K562 (cell line): Measurements from ENCODE around the gene TMEM217. TPM values are rescaled to one million over a fixed set of nuclear protein-coding genes. Genes with fewer than 3 reads are reported as not detected.
A peak's percentile ranks its signal among the peaks of the same experiment; 100 is the strongest.

Source experiments
- ATF3 ChIP-seq, 2 experiments: fragments of 450-650 bp in 1 of 2; sonication (generic) in 1 of 2; formaldehyde crosslinking in 1 of 2; IDR thresholded peaks in 1 of 2; conservative IDR thresholded peaks in 1 of 2; 2 replicates each; pipeline versions ENCODE4 v1.6.1 to v1.8.1; 2016 to 2023; ENCODE audit warnings: mild to moderate bottlenecking in 2 of 2, moderate library complexity in 2 of 2, inconsistent platforms in 1 of 2, missing genetic modification reagents in 1 of 2
- BCOR ChIP-seq: fragments of 450-650 bp; IDR thresholded peaks from 2 replicates; pipeline ENCODE4 v1.6.1; 2016
- E2F6 ChIP-seq, 2 experiments: IDR thresholded peaks; 2 replicates each; pipeline ENCODE4 v1.6.1; 2011; ENCODE audit warnings: borderline replicate concordance in 1 of 2, control low read depth in 1 of 2, low read depth in 1 of 2, low read length in 1 of 2, mild to moderate bottlenecking in 1 of 2, mixed read lengths in 1 of 2, moderate library complexity in 1 of 2; ENCODE audit not compliant: insufficient read depth in 1 of 2, insufficient read length in 1 of 2, poor library complexity in 1 of 2, severe bottlenecking in 1 of 2; ENCODE audit errors: extremely low read depth in 1 of 2
- ELK1 ChIP-seq: sonication (generic); formaldehyde crosslinking; IDR thresholded peaks from 2 replicates; pipeline ENCODE4 v1.8.1; 2022; ENCODE audit warnings: missing genetic modification reagents
- HOMEZ ChIP-seq: fragments of 250-450 bp; sonication (Bioruptor Pico); IDR thresholded peaks from 2 replicates; pipeline ENCODE4 v1.4.0; 2020; ENCODE audit warnings: mild to moderate bottlenecking, moderate library complexity
- HOXB6 ChIP-seq: fragments of 250-450 bp; sonication (Bioruptor Pico); IDR thresholded peaks from 2 replicates; pipeline ENCODE4 v1.5.1; 2022; ENCODE audit warnings: mild to moderate bottlenecking, borderline replicate concordance
- KAT2B ChIP-seq: IDR thresholded peaks from one replicate; pipeline ENCODE4 v1.6.1; 2012; ENCODE audit warnings: low read depth, mild to moderate bottlenecking, control low read depth, inconsistent platforms, low read length, moderate library complexity
- MBD2 ChIP-seq: sonication (generic); IDR thresholded peaks from 2 replicates; pipeline ENCODE4 v1.6.1; 2016; ENCODE audit warnings: low read depth, borderline replicate concordance
- MCM2 ChIP-seq: fragments of 450-650 bp; IDR thresholded peaks from 2 replicates; pipeline ENCODE4 v1.6.1; 2017; ENCODE audit warnings: low read depth, mild to moderate bottlenecking
- NR1H2 ChIP-seq: sonication (generic); formaldehyde crosslinking; IDR thresholded peaks from 2 replicates; pipeline ENCODE4 v1.4.0; 2020; ENCODE audit warnings: mild to moderate bottlenecking, missing genetic modification reagents
- PTRF ChIP-seq: fragments of 450-650 bp; IDR thresholded peaks from 2 replicates; pipeline ENCODE4 v1.6.1; 2016; ENCODE audit warnings: mild to moderate bottlenecking, missing genetic modification characterization, missing compliant biosample characterization
- REST ChIP-seq, 2 experiments: fragments of 450-650 bp; formaldehyde crosslinking in 1 of 2; IDR thresholded peaks; 2 replicates each; pipeline versions ENCODE4 v1.4.0 to v1.6.1; 2014 to 2020; ENCODE audit warnings: mild to moderate bottlenecking in 2 of 2, borderline replicate concordance in 1 of 2, low read depth in 1 of 2
- polyA plus RNA-seq, 8 experiments: library from polyadenylated mRNA; depleted of rRNA in 4 of 8; stranded (reverse) in 5 of 8; unstranded in 3 of 8; fragments of >200 nt; fragmentation: Nextera tagmentation in 2 of 8; fragmentation: Illumina TruSeq in 1 of 8; extraction: Ambion mirVana in 2 of 8; extraction: Trizol in 1 of 8; gene quantifications; 2 replicates each; pipeline versions ENCODE4 v1.2.1 to v1.2.3, GENCODE V29; 2011 to 2014; ENCODE audit warnings: inconsistent platforms in 1 of 8, missing spikeins in 1 of 8
- total RNA-seq, 7 experiments: library from RNA; depleted of rRNA in 6 of 7; stranded (reverse); fragments of >200 nt in 6 of 7; fragmentation: Illumina TruSeq in 2 of 7; extraction: Trizol in 2 of 7; gene quantifications; 2 replicates each; pipeline versions ENCODE4 v1.2.1 to v1.2.3, GENCODE V29; 2011 to 2021; ENCODE audit warnings: low replicate concordance in 1 of 7

TMEM217 gene
- total and polyA plus RNA-seq, 9 of the 15 experiments (the other 6 are each of a cell fraction or from before 2014, with no cell fraction given) = 1.3 to 8.0 (median 1.9) TPM

- TF ChIP-seq ELK1 (CRISPR knock-in tag) = no peak
- no peak for TF ChIP-seq MCM2
- TF ChIP-seq NR1H2 (CRISPR knock-in tag) = no peak
- TF ChIP-seq HOMEZ (CRISPR knock-in tag) = no peak
- no peak for TF ChIP-seq MBD2
- peak; percentile 25; the same call in 1 of the 2 replicates for TF ChIP-seq PTRF (tag)
- TF ChIP-seq HOXB6 (CRISPR knock-in tag) = 0 out of 2 replicates have a peak, but pooled peaks have one; percentile 72
- TF ChIP-seq KAT2B = no peak
- peak; percentile 77 for TF ChIP-seq BCOR
- TF ChIP-seq E2F6 (IDR thresholded peaks at IDR 0.05; ENCODE audit: borderline replicate concordance in 1 of 2, extremely low read depth in 1 of 2, insufficient read depth in 1 of 2, insufficient read length in 1 of 2, low read depth in 1 of 2, low read length in 1 of 2, poor library complexity in 1 of 2, severe bottlenecking in 1 of 2) = peak; percentile 29 to 37
- TF ChIP-seq REST (IDR thresholded peaks at IDR 0.05; ENCODE audit: borderline replicate concordance) = no peak
- no peak for TF ChIP-seq REST (CRISPR knock-in tag; IDR thresholded peaks at IDR 0.05; ENCODE audit: low read depth)
- peak; percentile 91 for TF ChIP-seq ATF3 (IDR thresholded peaks at IDR 0.05)
- peak; percentile 22; the same call in 1 of the 2 replicates for TF ChIP-seq ATF3 (CRISPR knock-in tag; conservative IDR thresholded peaks at IDR 0.05)
These were observed 53.8 kb downstream of the TMEM217 start (continued) for GRCh38 chr6:37204014-37204751.
